GM06990 (cell line): ENCODE data around the gene MED16.
"Not testable (repeated sequence)": the region's sequence is repeated elsewhere in the genome, so short reads cannot be mapped to it uniquely, and the experiment has no call there.

Experiments
- DNase-seq: peaks from one replicate; pipeline ENCODE4 v3.0.0-alpha.2; 2011; ENCODE audit not compliant: insufficient read length; ENCODE audit errors: extremely low read depth
- H3K27me3 ChIP-seq: replicated peaks from 2 replicates; pipeline ENCODE4 v1.6.0; 2011; ENCODE audit warnings: low read length; ENCODE audit not compliant: control insufficient read depth, insufficient read depth
- H3K36me3 ChIP-seq: 2 replicates; pipeline ENCODE4 v1.5.1; 2011; ENCODE audit warnings: low read length; ENCODE audit not compliant: control insufficient read depth, insufficient read depth
- H3K4me3 ChIP-seq: replicated peaks from 2 replicates; pipeline ENCODE4 v1.5.1; 2011; ENCODE audit warnings: low read depth, mild to moderate bottlenecking, control low read depth, low read length
- CTCF ChIP-seq: IDR thresholded peaks from 2 replicates; pipeline ENCODE4 v1.5.1; 2011; ENCODE audit warnings: low read length, control low read depth, mild to moderate bottlenecking, inconsistent platforms; ENCODE audit not compliant: insufficient read depth, poor library complexity, severe bottlenecking

The MED16 gene

DNA sequence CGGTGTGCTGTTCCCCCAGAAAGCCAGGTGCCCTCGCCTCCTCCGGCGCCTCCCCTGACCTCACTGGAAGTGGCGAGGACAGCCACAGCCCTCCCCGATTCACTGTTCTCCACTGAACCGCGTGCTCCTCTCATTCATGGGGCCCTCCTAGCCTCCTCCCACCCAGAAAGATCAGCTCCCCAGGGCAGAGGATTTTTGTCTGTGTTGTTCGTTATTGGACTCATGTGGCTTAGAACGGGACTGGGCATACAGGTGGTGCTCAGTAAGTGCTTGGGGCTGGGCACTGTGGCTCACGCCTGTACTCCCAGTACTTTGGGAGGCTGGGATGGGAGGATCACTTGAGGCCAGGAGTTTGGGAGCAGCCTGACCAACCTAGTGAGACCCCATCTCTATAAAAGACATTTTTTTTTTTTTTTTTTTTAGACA is 48.4 kb downstream of the MED16 start:
- no peaks in the 10 kb centered on the region; the same call in 1 of the 2 replicates for H3K27me3 ChIP-seq
- no peaks in the 10 kb centered on the region for H3K36me3 ChIP-seq
- no peak for DNase-seq
- TF ChIP-seq CTCF = no peak
- no peak overlapping the region for H3K4me3 ChIP-seq

DNA sequence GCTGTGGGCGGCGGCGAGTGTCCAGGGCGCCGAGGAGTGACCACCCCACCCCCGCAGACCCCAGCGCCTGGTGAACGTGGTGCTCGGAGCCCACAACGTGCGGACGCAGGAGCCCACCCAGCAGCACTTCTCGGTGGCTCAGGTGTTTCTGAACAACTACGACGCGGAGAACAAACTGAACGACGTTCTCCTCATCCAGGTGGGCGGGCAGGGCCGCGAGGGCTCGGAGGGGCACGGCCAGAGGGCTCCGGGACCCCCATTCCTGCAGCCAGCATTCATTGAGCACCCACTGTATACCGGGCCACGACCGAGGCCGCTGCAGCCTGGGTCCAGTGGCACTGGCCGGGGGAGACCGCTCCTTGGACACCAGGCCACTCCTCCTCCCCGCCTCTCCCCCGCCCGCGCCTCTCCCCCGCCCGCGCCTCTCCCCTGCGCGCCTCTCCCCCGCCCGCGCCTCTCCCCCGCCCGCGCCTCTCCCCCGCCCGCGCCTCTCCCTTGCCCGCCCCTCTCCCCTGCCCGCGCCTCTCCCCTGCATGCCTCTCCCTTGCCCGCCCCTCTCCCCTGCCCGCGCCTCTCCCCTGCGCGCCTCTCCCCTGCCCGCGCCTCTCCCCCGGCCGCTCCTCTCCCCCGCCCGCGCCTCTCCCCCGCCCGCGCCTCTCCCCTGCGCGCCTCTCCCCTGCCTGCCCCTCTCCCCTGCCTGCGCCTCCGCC is 49.0 kb downstream of the MED16 start:
- Histone ChIP-seq H3K4me3 (no peak overlapping the region), H3K36me3 (no peaks in the 10 kb centered on the region), H3K27me3 (no peaks in the 10 kb centered on the region; the same call in 1 of the 2 replicates)
- no peak for TF ChIP-seq CTCF
- DNase-seq = no peak

GRCh38 chr19:843180-843835 is 49.7 kb downstream of the MED16 start:
- H3K27me3 ChIP-seq = no peaks in the 10 kb centered on the region; the same call in 1 of the 2 replicates
- TF ChIP-seq CTCF = no peak
- no peak overlapping the region for H3K4me3 ChIP-seq
- no peaks in the 10 kb centered on the region for H3K36me3 ChIP-seq
- DNase-seq = no peak

DNA sequence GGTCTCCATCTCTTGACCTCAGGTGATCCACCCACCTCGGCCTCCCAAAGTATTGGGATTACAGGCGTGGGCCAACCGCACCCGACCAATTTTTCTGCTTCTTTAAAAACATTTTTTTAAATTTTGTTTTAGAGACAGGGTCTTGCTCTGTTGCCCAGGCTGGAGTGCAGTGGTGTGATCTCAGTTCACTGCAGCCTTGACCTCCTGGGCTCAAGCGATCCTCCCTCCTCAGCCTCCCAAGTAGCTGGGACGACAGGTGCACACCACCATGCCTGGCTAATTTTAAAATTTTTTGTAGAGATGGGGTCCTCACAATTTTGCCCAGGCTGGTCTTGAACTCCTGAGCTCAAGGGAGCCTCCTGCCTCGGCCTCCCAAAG is 50.2 kb downstream of the MED16 start:
- DNase-seq, H3K4me3 ChIP-seq, H3K36me3 ChIP-seq, H3K27me3 ChIP-seq: not testable (repeated sequence)

GRCh38 chr19:840519-841206 is 52.3 kb downstream of the MED16 start, which contains the start of gene PRTN3:
PRTN3 (plus strand) TSS chr19:840999; CDS start chr19:841009, 10 bp downstream.
- Histone ChIP-seq H3K4me3 (no peak within 1 kb of the TSS), H3K27me3 (peaks cover 2% of the 10 kb centered on the region; the same call in 1 of the 2 replicates), H3K36me3 (no peaks in the 10 kb centered on the region)
- no peak for TF ChIP-seq CTCF
- no peak for DNase-seq
